GM12875 (cell line): ENCODE measurements around the gene ALDH1A3.

Source experiments
- H3K4me3 ChIP-seq: one replicate; pipeline ENCODE4 v1.5.1; 2011; ENCODE audit warnings: low read depth, low read length, control low read depth
- CTCF ChIP-seq: IDR thresholded peaks from 2 replicates; pipeline ENCODE4 v1.5.1; 2011; ENCODE audit warnings: low read depth, mild to moderate bottlenecking, control low read depth, inconsistent platforms, low read length, moderate library complexity, borderline replicate concordance; ENCODE audit not compliant: insufficient read depth

ALDH1A3 gene

GRCh38 chr15:100879464-100880138, at the start of gene ALDH1A3:
TSS of gene ALDH1A3 (plus strand) at chr15:100879831. CDS start at chr15:100879908, 77 bp downstream.
- TF ChIP-seq CTCF, result no peak
- H3K4me3 ChIP-seq, result peak within 1 kb of the TSS; percentile 37

- TF ChIP-seq CTCF, result no peak
- no peak overlapping the region for H3K4me3 ChIP-seq
Measured at GRCh38 chr15:100831467-100831866, 48.2 kb upstream of the ALDH1A3 start.

- TF ChIP-seq CTCF, result no peak
Measured at GRCh38 chr15:100832149-100832942, 47.3 kb upstream of the ALDH1A3 start.

GRCh38 chr15:100833417-100834389, 45.9 kb upstream of the ALDH1A3 start:
- no peak for TF ChIP-seq CTCF
- no peak overlapping the region for H3K4me3 ChIP-seq

More at GRCh38 chr15:100832149-100832942, 47.3 kb upstream of the ALDH1A3 start:
- H3K4me3 ChIP-seq, result no peak overlapping the region

DNA sequence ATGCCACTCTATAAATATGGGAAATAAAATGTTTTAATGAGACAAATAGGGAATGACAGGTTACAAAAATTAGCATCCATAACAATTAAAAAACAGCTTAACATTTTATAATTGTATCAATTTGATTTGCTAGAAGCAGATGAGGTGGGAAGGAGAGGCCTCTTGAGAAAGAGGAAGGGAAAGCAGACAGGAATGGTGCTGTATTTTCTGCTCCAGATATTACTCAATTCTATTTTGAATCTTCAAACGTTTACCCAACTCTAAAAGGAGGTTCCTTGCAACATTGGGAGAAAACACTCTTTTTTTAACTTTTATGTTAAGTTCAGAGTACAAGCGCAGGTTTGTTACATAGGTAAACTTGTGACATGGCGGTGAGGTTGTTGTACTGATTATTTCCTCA, 44.9 kb upstream of the ALDH1A3 start:
- no peak overlapping the region for H3K4me3 ChIP-seq
- no peak for TF ChIP-seq CTCF

- no peak overlapping the region for H3K4me3 ChIP-seq
- TF ChIP-seq CTCF, result no peak
Measured at GRCh38 chr15:100835636-100836035, 44.0 kb upstream of the ALDH1A3 start.
